ENCODE data around the gene FAM118A. TPM values are rescaled to one million over a fixed set of nuclear protein-coding genes. Genes with fewer than 3 reads are reported as not detected.
A peak's percentile ranks its signal among the peaks of the same experiment; 100 is the strongest.

Gene FAM118A
- total RNA-seq, 2 donors from 2014 or later, result 36.1 to 75.3 TPM

GRCh38 chr22:45303181-45303580 lies 6.6 kb upstream of the FAM118A start:
- intact Hi-C loops (cut with DNase I), result no loop called here
- Histone ChIP-seq H3K4me3 (no peak overlapping the region), H3K4me1 (no peaks in the 10 kb centered on the region), H3K27me3 (no peaks in the 10 kb centered on the region), H3K9me3 (no peaks in the 10 kb centered on the region), H3K27ac (peak overlapping the region; percentile 57), H3K36me3 (no peaks in the 10 kb centered on the region), H3K9ac (ENCODE audit: low read depth in 2 of 2, low read length in 2 of 2) (peak overlapping the region in 1 of 2 donors; percentile 9)
- DNase-seq, result no peak
- TF ChIP-seq, protein P1, sequence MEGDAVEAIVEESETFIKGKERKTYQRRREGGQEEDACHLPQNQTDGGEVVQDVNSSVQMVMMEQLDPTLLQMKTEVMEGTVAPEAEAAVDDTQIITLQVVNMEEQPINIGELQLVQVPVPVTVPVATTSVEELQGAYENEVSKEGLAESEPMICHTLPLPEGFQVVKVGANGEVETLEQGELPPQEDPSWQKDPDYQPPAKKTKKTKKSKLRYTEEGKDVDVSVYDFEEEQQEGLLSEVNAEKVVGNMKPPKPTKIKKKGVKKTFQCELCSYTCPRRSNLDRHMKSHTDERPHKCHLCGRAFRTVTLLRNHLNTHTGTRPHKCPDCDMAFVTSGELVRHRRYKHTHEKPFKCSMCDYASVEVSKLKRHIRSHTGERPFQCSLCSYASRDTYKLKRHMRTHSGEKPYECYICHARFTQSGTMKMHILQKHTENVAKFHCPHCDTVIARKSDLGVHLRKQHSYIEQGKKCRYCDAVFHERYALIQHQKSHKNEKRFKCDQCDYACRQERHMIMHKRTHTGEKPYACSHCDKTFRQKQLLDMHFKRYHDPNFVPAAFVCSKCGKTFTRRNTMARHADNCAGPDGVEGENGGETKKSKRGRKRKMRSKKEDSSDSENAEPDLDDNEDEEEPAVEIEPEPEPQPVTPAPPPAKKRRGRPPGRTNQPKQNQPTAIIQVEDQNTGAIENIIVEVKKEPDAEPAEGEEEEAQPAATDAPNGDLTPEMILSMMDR (IDR thresholded peaks at IDR 0.05), result no peak

- Histone ChIP-seq H3K9ac (ENCODE audit: low read depth in 2 of 2, low read length in 2 of 2) (no peak overlapping the region), H3K4me1 (no peaks in the 10 kb centered on the region), H3K9me3 (no peaks in the 10 kb centered on the region), H3K4me3 (no peak overlapping the region), H3K27me3 (no peaks in the 10 kb centered on the region), H3K27ac (peak overlapping the region; percentile 29), H3K36me3 (no peaks in the 10 kb centered on the region)
- TF ChIP-seq, protein P1 (IDR thresholded peaks at IDR 0.05), result no peak
- no peak for DNase-seq
- intact Hi-C loops (cut with DNase I), result no loop called here
Measured at GRCh38 chr22:45304971-45305370, 4.8 kb upstream of the FAM118A start.

- TF ChIP-seq, protein P1 (IDR thresholded peaks at IDR 0.05), result no peak
- H3K27ac ChIP-seq, result peak overlapping the region; percentile 29
Measured at GRCh38 chr22:45305456-45306075, 4.2 kb upstream of the FAM118A start.

DNA sequence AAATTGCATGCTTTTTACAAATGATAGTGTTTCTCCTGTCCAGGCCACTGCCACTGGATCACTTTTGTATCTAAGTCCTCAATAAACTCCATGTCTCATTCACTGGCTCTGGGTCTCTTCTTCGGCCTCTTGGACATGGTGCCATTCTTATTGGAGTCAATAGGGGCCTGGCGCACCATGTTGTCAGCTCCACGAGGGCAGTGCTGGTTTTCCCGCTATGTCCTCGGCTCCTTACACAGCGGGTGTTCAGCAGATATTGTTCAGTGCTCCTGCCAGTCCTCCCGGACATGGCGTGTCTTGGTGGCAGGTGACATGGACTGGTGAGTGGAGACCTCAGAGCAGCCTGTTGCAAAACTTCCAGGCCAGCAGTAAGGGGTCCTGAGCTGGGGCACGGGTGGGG lies 3.6 kb upstream of the FAM118A start:
- TF ChIP-seq, protein P1 (IDR thresholded peaks at IDR 0.05), result no peak
- intact Hi-C loops (cut with DNase I), result no loop called here
- H3K27me3 ChIP-seq, result no peaks in the 10 kb centered on the region
- no peaks in the 10 kb centered on the region for H3K36me3 ChIP-seq
- no peak for DNase-seq
- H3K27ac ChIP-seq, result peak overlapping the region; percentile 29
- H3K4me3 ChIP-seq, result no peak overlapping the region
- H3K9me3 ChIP-seq, result no peaks in the 10 kb centered on the region
- no peak overlapping the region for H3K9ac ChIP-seq (ENCODE audit: low read depth in 2 of 2, low read length in 2 of 2)
- no peaks in the 10 kb centered on the region for H3K4me1 ChIP-seq

More at GRCh38 chr22:45305456-45306075, 4.2 kb upstream of the FAM118A start:
- H3K27me3 ChIP-seq, result no peaks in the 10 kb centered on the region
- H3K9me3 ChIP-seq, result no peaks in the 10 kb centered on the region
- H3K36me3 ChIP-seq, result no peaks in the 10 kb centered on the region
- H3K4me1 ChIP-seq, result no peaks in the 10 kb centered on the region
- H3K4me3 ChIP-seq, result no peak overlapping the region
- peak overlapping the region in 1 of 2 donors; percentile 17 for H3K9ac ChIP-seq (ENCODE audit: low read depth in 2 of 2, low read length in 2 of 2)
- no peak for DNase-seq
- intact Hi-C loops (cut with DNase I), result no loop called here

DNA sequence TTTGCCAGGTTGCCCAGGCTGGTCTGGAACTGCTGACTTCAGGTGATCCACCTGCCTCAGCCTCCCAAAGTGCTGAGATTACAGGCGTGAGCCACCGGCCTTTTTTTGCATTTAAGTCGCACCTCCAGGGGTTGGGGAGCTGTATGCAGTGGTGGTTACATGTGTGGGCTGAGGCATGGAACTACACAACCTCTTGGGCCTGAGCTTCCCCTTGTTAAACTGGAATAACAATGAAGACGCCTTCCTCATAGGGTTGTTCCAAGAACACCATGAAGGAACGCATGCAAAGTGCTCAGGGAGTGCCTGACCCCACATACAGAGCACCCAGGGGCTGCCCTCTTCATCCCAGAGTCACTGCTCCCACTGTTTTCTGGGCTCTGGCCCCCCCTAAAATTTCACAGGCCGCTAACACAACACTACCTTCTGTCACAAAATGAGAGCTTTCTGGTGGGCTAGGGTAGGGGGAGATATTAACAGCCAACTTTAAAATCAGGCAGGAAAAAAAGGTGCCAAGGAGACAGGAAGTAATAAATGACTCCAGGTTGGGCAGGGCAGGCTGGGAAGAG lies 1.3 kb upstream of the FAM118A start:
- Histone ChIP-seq H3K27me3 (no peaks in the 10 kb centered on the region), H3K27ac (peak overlapping the region; percentile 92), H3K9me3 (no peaks in the 10 kb centered on the region), H3K9ac (ENCODE audit: low read depth in 2 of 2, low read length in 2 of 2) (peak overlapping the region; percentile 8 to 91), H3K4me1 (no peaks in the 10 kb centered on the region), H3K36me3 (no peaks in the 10 kb centered on the region), H3K4me3 (no peak overlapping the region)
- intact Hi-C loops (cut with DNase I), result no loop called here
- no peak for DNase-seq
- TF ChIP-seq, protein P1 (IDR thresholded peaks at IDR 0.05), result no peak

Data from colonic mucosa (tissue), 4 donors.